GM23338 (cell line): ENCODE data around the gene AK2. TPM values are rescaled to one million over a fixed set of nuclear protein-coding genes. Genes with fewer than 3 reads are reported as not detected.

Source experiments
- ATAC-seq: fragments of 200-7000 bp; cut with Tn5 transposase; 3 replicates; pipeline ENCODE4 v1.9.1; 2020
- DNase-seq: peaks from one replicate; pipeline ENCODE4 v3.0.0-alpha.2; 2015; ENCODE audit warnings: low spot score
- H2AFZ ChIP-seq: fragments of 200-600 bp; sonication (generic); 2 replicates; pipeline ENCODE4 v1.8.0; 2016; ENCODE audit warnings: antibody characterized with exemption, mild to moderate bottlenecking, moderate library complexity
- H3F3A ChIP-seq: fragments of 200-600 bp; sonication (generic); replicated peaks from 2 replicates; pipeline ENCODE4 v1.8.0; 2017; ENCODE audit warnings: antibody characterized with exemption, mixed run types, low read depth
- H3K27ac ChIP-seq: fragments of 200-600 bp; sonication (generic); 2 replicates; pipeline ENCODE4 v1.6.1; 2016; ENCODE audit warnings: low read depth
- H3K27me3 ChIP-seq: fragments of 200-600 bp; sonication (generic); 2 replicates; pipeline ENCODE4 v1.8.0; 2016; ENCODE audit warnings: mild to moderate bottlenecking, mixed run types, moderate library complexity; ENCODE audit not compliant: insufficient read depth
- H3K36me3 ChIP-seq: fragments of 200-600 bp; sonication (generic); 2 replicates; pipeline ENCODE4 v1.8.0; 2016; ENCODE audit warnings: mild to moderate bottlenecking; ENCODE audit not compliant: insufficient read depth
- H3K4me1 ChIP-seq: fragments of 200-600 bp; sonication (generic); 2 replicates; pipeline ENCODE4 v1.8.0; 2016; ENCODE audit warnings: mild to moderate bottlenecking, moderate library complexity; ENCODE audit not compliant: insufficient read depth
- H3K4me2 ChIP-seq: fragments of 200-600 bp; sonication (generic); 2 replicates; pipeline ENCODE4 v1.7.1; 2017; ENCODE audit warnings: mixed run types
- H3K4me3 ChIP-seq: fragments of 200-600 bp; sonication (generic); 2 replicates; pipeline ENCODE4 v1.6.1; 2016; ENCODE audit warnings: mixed run types
- H3K79me2 ChIP-seq: fragments of 200-600 bp; sonication (generic); replicated peaks from 2 replicates; pipeline ENCODE4 v1.8.0; 2017; ENCODE audit warnings: mild to moderate bottlenecking; ENCODE audit not compliant: insufficient read depth
- H3K9me2 ChIP-seq: fragments of 200-600 bp; sonication (generic); 2 replicates; pipeline ENCODE4 v1.8.0; 2017; ENCODE audit not compliant: insufficient read depth
- H4K20me1 ChIP-seq: fragments of 200-600 bp; sonication (generic); replicated peaks from 2 replicates; pipeline ENCODE4 v1.8.0; 2017; ENCODE audit warnings: mild to moderate bottlenecking; ENCODE audit not compliant: insufficient read depth
- H3K27ac Mint-ChIP-seq: 2 replicates; pipeline ENCODE4 v1.8.0; 2020; ENCODE audit warnings: inconsistent platforms, mild to moderate bottlenecking, moderate library complexity, mixed read lengths
- H3K27me3 Mint-ChIP-seq: 3 replicates; pipeline ENCODE4 v1.8.0; 2022; ENCODE audit warnings: low read depth, mild to moderate bottlenecking, moderate library complexity, mixed read lengths, inconsistent platforms; ENCODE audit not compliant: insufficient read depth, poor library complexity
- H3K36me3 Mint-ChIP-seq: 3 replicates; pipeline ENCODE4 v1.8.0; 2021; ENCODE audit warnings: low read depth, mild to moderate bottlenecking, inconsistent platforms, moderate library complexity, mixed read lengths
- H3K4me1 Mint-ChIP-seq: 3 replicates; pipeline ENCODE4 v1.8.0; 2020; ENCODE audit warnings: mild to moderate bottlenecking, inconsistent platforms, mixed read lengths
- H3K4me3 Mint-ChIP-seq: 3 replicates; pipeline ENCODE4 v1.8.0; 2021; ENCODE audit warnings: moderate library complexity, mild to moderate bottlenecking, inconsistent platforms, mixed read lengths
- H3K9me3 Mint-ChIP-seq: 3 replicates; pipeline ENCODE4 v1.8.0; 2020; ENCODE audit warnings: moderate library complexity, mild to moderate bottlenecking, inconsistent platforms, mixed read lengths
- CREB1 ChIP-seq: fragments of 250-450 bp; sonication (Bioruptor Pico); IDR thresholded peaks from 2 replicates; pipeline ENCODE4 v1.5.0; 2020; ENCODE audit warnings: low read depth, mild to moderate bottlenecking, moderate library complexity
- ETS1 ChIP-seq: IDR thresholded peaks from 2 replicates; pipeline ENCODE4 v1.6.1; 2016; ENCODE audit warnings: antibody characterized with exemption
- EZH2 ChIP-seq: fragments of 200-600 bp; sonication (generic); IDR thresholded peaks from one replicate; pipeline ENCODE4 v1.8.0; 2017; ENCODE audit warnings: antibody characterized with exemption, mild to moderate bottlenecking, low read depth; ENCODE audit not compliant: unreplicated experiment
- EZH2phosphoT487 ChIP-seq: fragments of 200-600 bp; sonication (generic); IDR thresholded peaks from one replicate; pipeline ENCODE4 v1.8.1; 2018; ENCODE audit warnings: antibody characterized with exemption; ENCODE audit not compliant: unreplicated experiment
- NANOG ChIP-seq: IDR thresholded peaks from 2 replicates; pipeline ENCODE4 v1.6.1; 2016; ENCODE audit warnings: antibody characterized with exemption, borderline replicate concordance
- POLR2AphosphoS5 ChIP-seq: IDR thresholded peaks from 2 replicates; pipeline ENCODE4 v1.6.1; 2016; ENCODE audit warnings: antibody characterized with exemption, low read depth
- REST ChIP-seq: IDR thresholded peaks from one replicate; pipeline ENCODE4 v1.6.1; 2018; ENCODE audit warnings: antibody characterized with exemption; ENCODE audit not compliant: unreplicated experiment
- ZNF114 ChIP-seq: fragments of 250-450 bp; sonication (Bioruptor Pico); IDR thresholded peaks from 2 replicates; pipeline ENCODE4 v1.5.0; 2020; ENCODE audit warnings: mild to moderate bottlenecking, moderate library complexity
- ZNF331 ChIP-seq: fragments of 250-450 bp; sonication (Bioruptor Pico); IDR thresholded peaks from 2 replicates; pipeline ENCODE4 v1.5.0; 2020; ENCODE audit warnings: low read depth, mild to moderate bottlenecking, moderate library complexity
- ZNF462 ChIP-seq: fragments of 250-450 bp; sonication (Bioruptor Pico); IDR thresholded peaks from 2 replicates; pipeline ENCODE4 v1.5.0; 2020; ENCODE audit warnings: mild to moderate bottlenecking, moderate library complexity
- polyA plus RNA-seq: library from polyadenylated mRNA; unstranded; fragments of >200 nt; fragmentation: Nextera tagmentation; extraction: Ambion mirVana; gene quantifications from 2 replicates; pipeline ENCODE4 v1.2.1, GENCODE V29; 2016
- total RNA-seq: library from RNA; depleted of rRNA; stranded (reverse); fragments of >200 nt; shearing (Covaris generic); gene quantifications from 2 replicates; pipeline ENCODE4 v1.2.3, GENCODE V29; 2014

The AK2 gene
- total and polyA plus RNA-seq, 2 experiments from 2014 or later = 125 to 142 TPM

- Mint-ChIP-seq H3K27ac (no peak overlapping the region), H3K27me3 (no peaks in the 10 kb centered on the region), H3K36me3 (peaks cover 20% of the 10 kb centered on the region), H3K9me3 (no peaks in the 10 kb centered on the region), H3K4me3 (no peak overlapping the region), H3K4me1 (peaks cover 41% of the 10 kb centered on the region)
- no peak for TF ChIP-seq POLR2AphosphoS5
- Histone ChIP-seq H3K27ac (no peak overlapping the region), H3K4me3 (no peak overlapping the region), H4K20me1 (peaks cover 24% of the 10 kb centered on the region; the same call in 1 of the 2 replicates), H3K4me2 (no peak overlapping the region), H3K9me2 (no peaks in the 10 kb centered on the region; the same call in 1 of the 2 replicates), H3K36me3 (peaks cover 14% of the 10 kb centered on the region), H3K27me3 (no peaks in the 10 kb centered on the region), H3F3A (no peaks in the 10 kb centered on the region; the same call in 1 of the 2 replicates), H2AFZ (no peak overlapping the region), H3K79me2 (no peaks in the 10 kb centered on the region), H3K4me1 (peaks cover 9% of the 10 kb centered on the region)
- ATAC-seq = no peak
- no peak for DNase-seq
Measured at GRCh38 chr1:33004613-33005012, 32.1 kb downstream of the AK2 start.

- no peaks in the 10 kb centered on the region; the same call in 1 of the 2 replicates for H3F3A ChIP-seq
- H4K20me1 ChIP-seq = peaks cover 16% of the 10 kb centered on the region; the same call in 1 of the 2 replicates
- no peak overlapping the region for H3K4me3 Mint-ChIP-seq
- H2AFZ ChIP-seq = no peak overlapping the region
- no peak overlapping the region for H3K27ac Mint-ChIP-seq
- no peaks in the 10 kb centered on the region; the same call in 1 of the 2 replicates for H3K9me2 ChIP-seq
- DNase-seq = no peak
- H3K4me2 ChIP-seq = no peak overlapping the region
- no peaks in the 10 kb centered on the region for H3K27me3 ChIP-seq
- no peak for ATAC-seq
- H3K27me3 Mint-ChIP-seq = no peaks in the 10 kb centered on the region
- peaks cover 9% of the 10 kb centered on the region for H3K4me1 ChIP-seq
- H3K36me3 Mint-ChIP-seq = peaks cover 15% of the 10 kb centered on the region
- H3K9me3 Mint-ChIP-seq = no peaks in the 10 kb centered on the region
- no peak overlapping the region for H3K4me3 ChIP-seq
- no peaks in the 10 kb centered on the region for H3K79me2 ChIP-seq
- H3K36me3 ChIP-seq = peaks cover 4% of the 10 kb centered on the region; the same call in 1 of the 2 replicates
- no peak overlapping the region for H3K27ac ChIP-seq
- peaks cover 38% of the 10 kb centered on the region for H3K4me1 Mint-ChIP-seq
- TF ChIP-seq EZH2 (no peak), ZNF114 (no peak), EZH2phosphoT487 (no peak), ZNF331 (CRISPR knock-in tag) (no peak), ETS1 (no peak), CREB1 (no peak), REST (no peak), NANOG (no peak), ZNF462 (CRISPR knock-in tag) (no peak)
Measured at GRCh38 chr1:33003657-33004056, 33.0 kb downstream of the AK2 start.
